HG03457 (cell line): Measurements from ENCODE around the gene B4GALNT2.
"Not testable (repeated sequence)": the region's sequence is repeated elsewhere in the genome, so short reads cannot be mapped to it uniquely, and the experiment has no call there.

ENCODE experiments used
- ATAC-seq: cut with Tn5 transposase; IDR thresholded peaks from one replicate; pipeline ENCODE4 v1.9.1; 2021; ENCODE audit warnings: moderate number of reproducible peaks; ENCODE audit not compliant: unreplicated experiment

B4GALNT2 gene

DNA sequence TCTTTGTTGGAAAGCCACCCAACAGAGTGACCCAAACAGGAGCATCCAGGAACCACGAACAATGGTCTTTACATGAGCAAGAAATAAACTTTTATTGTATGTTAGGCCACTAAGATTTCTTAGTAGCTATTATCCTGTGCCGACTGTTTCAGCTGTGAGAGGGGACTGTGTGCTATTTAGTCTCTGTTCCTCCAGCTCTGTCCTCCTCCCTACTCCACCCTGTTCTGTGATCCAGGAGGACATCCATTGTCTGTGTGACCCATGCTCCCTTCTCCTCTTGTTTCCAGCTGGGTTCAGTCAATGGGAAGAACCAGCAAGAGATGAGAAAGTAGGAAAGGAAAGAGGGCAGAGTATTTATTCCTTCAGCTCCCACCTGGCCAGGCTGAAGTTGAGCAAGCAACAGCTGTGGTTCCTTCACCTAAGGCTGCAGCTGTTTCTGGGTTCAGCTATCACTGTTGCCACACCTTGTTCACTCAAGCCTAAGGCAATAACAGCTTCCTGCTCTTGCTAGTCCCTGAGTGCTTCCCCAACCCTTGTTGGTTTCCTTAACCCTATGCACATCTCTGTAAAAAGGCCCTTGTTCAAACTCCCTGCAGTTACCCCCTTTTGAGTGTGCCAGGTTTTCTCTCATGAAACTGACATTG lies 14.9 kb upstream of the B4GALNT2 start:
- no peak for ATAC-seq

DNA sequence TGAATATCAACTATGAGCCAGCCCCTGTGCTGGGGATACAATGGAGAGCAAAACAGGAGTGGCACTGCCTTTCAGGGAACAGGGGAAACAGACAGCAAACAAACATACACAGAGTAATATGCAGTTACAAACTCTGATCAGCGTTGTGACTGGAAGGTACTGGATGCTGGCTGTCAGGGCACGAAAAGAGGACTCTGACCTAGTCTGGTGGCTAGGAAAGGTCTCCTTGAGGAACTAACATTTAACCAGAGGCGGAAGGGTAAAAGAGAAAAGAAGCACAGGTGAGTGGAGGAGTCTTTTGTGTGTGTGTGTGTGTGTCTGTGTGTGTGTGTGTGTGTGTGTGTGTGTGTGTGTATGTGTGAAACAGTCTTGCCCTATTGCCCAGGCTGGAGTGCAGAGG lies 12.4 kb upstream of the B4GALNT2 start:
- no peak for ATAC-seq

DNA sequence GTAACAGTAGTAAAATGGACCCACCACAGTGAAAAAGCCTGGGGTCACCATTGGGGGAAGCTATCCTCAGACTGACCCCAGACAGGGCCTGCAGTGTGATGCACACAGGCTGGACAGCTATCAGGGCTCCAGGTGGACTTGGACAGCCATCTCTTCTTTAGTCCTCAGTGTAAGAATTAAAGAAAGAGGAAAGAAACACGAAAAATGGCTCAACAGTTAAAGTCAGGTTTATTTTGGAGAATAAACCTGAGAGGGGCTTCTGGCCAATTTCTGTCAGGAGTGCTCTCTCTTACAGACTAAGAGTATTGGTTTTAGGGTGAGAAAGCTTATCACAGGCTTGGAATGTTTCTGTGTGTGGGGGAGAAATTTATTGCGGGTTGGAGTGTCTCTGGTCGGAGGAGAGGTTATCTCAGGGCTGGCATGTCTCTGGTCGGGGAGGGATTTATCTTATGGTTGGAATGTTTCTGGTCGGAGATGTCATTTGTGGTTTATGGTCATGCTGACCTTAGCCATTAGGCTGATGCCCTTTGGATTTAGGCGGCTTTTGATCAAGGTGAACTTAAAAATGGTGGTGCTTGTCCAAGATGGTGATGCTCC lies 10.8 kb upstream of the B4GALNT2 start:
- no peak for ATAC-seq

DNA sequence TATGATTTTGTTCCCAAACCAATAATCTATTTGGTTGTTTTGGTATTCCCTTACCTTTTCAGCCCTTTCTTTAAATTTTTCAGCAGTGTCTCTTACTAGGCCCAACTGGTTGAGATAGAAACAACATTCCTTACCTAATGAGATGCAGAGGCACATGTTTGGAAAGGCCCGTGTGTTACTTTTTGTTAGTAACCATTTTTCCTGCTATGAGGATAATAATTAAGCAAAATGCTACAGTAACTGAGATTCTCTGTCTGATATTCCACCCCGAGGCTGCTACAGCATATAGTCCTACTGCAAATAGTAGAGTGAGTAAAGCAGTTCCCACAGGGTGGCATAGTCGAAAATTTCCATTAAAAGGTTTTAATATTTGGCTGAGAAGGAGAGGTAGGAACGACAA lies 10.0 kb upstream of the B4GALNT2 start:
- ATAC-seq, result no peak

DNA sequence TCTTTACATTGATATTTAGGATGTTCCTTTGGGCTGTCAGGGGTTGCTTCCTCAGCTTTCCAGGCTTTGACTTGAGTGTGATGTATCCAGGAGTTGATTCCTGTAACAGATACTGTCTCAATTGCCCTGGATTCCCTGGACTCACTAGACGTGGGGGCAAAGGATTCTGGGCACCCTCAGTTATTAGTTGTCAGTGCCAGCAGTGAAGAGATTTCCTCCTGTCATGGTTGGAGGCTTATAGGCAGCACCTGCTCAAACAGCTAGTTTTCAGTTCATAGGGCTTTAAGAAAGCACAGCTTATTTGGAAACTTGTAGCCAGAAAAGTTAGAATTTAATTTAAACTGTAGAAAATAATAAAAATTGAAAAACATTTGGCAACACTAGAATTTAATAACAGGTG lies 9.5 kb upstream of the B4GALNT2 start:
- no peak for ATAC-seq

DNA sequence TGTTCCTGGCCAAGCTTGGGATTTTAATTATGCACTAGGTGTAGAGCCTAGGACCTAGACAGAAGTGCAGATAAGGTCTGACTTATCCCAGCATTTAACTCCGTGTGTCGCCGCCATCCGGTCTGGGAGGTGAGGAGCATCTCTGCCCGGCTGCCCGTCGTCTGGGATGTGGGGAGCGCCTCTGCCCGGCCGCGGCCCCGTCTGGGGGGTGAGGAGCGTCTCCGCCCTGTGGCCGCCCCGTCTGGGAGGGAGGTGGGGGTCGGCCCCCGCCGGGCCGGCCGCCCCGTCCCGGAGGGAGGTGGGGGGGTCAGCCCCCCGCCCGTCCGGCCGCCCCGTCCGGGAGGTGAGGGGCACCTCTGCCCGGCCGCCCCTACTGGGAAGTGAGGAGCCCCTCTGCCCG lies 7.1 kb upstream of the B4GALNT2 start:
- no peak for ATAC-seq

DNA sequence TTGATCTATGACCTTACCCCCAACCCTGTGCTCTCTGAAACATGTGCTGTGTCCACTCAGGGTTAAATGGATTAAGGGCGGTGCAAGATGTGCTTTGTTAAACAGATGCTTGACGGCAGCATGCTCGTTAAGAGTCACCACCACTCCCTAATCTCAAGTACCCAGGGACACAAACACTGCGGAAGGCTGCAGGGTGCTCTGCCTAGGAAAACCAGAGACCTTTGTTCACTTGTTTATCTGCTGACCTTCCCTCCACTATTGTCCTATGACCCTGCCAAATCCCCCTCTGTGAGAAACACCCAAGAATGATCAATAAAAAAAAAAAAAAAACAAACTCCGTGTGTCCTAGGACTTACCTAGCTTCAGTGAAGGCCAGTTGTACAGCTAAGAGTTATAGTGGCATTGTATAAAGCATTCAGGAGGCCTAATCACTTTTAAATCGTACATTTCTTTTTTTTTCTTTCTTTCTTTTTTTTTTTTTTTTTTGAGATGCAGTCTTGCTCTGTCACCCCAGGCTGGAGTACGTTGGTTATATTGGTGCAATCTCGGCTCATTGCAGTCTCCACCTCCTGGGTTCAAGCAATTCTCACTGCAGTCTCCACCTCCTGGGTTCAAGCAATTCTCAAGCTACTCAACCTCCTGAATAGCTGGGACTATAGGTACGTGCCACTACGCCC lies 6.2 kb upstream of the B4GALNT2 start:
- not testable (repeated sequence) for ATAC-seq

DNA sequence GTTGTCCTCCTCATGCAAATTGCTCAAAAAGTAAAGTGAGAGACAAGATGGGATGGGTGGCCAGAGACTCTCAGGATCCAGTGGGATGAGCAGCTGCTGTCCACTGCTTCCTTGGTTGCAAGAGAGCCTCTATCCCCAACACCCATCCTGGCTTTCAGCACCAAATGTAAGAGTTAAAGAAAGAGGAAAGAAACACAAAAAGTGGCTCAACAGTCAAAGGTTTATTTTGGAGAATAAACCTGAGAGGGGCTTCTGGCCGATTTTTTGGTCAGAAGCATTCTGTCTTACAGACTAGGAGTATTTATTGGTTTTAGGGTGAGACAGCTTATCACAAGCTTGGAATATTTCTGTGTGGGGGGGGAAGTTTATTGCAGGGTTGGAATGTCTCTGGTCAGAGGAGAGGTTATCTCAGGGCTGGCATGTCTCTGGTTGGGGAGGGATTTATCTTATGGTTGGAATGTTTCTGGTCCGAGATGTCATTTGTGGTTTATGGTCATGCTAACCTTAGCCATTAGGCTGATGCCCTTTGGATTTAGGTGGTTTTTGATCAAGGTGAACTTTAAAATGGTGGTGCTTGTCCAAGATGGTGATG lies 3.1 kb upstream of the B4GALNT2 start:
- ATAC-seq, result not testable (repeated sequence)

DNA sequence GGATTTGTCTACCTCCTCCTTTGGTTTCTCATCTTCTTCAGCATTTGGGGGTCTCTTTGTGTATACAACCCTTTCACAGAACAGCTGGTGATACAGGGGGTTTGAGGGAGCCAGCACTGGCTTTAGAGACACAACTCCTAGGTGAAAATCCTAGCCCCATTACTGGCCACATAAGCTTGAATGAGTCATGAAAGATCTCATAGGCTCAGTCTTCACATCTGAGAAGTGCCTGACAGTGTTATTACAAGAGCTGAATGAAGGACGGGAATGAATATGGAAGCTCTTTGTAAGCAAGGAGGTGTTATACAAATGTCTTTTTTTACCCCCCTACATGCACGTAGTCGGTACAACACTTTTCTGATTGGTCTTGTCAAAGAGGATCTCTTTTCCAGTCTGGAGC lies 1.7 kb upstream of the B4GALNT2 start:
- ATAC-seq, result no peak

DNA sequence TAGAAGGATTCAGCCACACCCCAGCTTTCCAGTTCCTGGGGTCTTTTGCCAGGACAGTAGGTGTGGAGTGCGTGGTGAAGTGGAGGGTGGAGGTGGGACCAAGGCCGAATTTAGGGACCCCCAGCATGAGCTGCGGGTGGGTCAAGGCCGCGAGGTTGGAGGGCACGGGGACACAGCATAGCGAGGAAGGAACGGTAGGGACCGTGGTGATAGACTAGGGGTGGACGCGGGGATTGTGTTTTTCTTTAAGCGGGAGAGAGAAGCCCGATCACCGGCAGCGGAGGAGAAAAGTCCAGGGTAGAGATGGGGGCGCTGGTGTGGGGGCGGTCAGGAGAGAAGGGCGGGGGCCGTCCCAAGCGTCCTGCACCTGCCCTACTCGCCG lies 261 bp upstream of the B4GALNT2 start:
- ATAC-seq, result no peak

DNA sequence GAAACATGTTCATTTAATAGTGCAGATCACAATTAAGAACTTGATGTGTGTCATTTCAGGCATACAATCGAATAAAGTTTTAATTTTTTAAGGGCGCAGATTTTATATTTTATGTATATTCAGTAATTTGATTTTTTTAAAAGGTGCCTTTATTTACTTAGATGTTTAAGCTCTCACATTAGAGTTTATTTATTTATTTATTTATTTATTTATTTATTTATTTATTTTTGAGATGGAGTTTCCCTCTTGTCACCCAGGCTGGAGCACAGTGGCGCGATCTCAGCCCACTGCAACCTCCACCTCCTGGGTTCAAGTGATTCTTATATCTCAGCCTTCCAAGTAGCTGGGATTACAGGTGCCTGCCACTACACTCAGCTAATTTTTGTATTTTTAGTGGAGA lies 3.8 kb downstream of the B4GALNT2 start:
- ATAC-seq, result no peak

DNA sequence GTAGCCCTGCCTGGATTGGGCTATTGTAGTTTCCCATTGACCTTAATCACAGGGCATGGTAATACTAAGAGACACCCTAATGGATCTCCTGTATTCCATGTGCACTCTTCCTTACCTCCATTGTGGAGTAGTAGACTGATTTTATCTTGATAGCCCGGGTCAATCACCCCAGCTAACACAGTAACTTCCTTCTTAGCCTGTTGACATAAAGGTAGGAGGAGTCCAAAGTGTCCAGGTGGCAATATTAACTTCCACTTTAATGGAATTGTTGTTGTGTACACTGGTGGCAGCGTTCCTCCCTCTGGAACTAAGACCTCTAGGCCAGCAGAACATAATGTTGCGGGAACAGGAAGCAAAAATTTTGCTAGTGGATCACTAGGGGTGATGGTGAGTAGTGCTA lies 13.1 kb downstream of the B4GALNT2 start:
- not testable (repeated sequence) for ATAC-seq

DNA sequence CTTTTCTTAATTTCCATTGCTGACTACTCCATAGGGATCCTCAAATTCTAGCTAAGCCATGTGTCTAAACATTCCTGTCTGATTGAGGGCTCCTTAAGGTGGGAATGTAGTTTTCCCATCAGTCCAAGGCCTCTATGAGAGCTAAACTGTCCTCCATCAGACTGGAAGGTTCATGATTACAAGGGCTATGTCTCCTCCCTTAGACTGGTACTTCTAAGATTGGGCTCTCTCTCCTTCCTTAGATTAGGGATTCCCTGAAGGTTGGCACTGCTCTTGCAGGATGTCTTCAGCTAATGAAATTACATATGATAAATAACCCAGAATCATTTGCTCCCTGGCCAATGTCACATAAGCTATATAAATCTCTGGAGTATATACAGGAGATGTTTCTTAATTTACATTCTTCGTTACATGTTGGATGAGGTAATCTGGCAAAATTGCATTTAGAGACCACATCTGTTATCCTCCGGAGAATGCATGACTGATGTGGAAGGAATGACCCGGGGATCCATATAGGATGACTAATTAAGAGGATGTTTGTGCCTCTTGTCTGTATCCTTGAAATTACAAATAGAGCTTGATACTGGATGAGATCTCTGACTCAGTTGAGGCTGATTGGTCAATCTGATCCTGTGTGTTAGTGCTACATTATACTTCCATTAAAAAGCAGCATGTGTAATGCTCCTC lies 14.2 kb downstream of the B4GALNT2 start:
- ATAC-seq, result no peak

DNA sequence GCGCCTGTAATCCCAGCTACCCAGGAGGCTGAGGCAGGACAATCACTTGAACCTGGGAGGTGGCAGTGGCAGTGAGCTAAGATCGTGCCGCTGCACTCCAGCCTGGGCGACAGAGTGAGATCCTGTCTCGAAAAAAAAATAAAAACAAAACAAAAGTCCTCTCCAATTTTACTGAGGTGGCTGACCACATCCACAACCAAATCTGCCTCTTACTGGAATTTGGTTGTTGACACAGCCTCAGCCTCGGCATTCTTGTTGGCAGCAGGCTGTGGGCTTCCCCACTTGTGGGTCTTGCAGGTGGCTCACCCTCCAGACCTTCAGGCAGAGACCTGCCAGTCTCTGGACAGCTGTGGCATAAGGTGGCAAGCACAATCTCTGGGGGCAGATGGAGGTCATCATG lies 15.6 kb downstream of the B4GALNT2 start:
- no peak for ATAC-seq

DNA sequence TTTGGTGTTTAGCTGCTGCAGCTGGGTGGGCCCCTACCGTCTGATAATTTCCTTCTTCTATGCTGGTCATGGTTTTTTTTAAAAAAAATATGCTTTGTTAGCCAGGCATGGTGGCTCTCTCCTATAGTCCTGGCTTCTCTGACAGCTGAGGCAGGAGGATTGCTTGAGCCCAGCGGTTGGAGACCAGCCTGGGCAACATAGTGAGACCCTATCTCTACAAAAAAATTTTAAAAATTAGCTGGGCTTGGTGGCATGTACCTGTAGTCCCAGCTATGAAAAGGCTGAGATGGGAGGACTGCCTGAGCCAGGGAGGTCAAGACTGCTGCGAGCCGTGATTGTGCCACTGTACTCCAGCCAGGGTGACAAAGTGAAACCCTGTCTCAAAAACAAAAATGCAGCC lies 19.4 kb downstream of the B4GALNT2 start:
- ATAC-seq, result no peak

DNA sequence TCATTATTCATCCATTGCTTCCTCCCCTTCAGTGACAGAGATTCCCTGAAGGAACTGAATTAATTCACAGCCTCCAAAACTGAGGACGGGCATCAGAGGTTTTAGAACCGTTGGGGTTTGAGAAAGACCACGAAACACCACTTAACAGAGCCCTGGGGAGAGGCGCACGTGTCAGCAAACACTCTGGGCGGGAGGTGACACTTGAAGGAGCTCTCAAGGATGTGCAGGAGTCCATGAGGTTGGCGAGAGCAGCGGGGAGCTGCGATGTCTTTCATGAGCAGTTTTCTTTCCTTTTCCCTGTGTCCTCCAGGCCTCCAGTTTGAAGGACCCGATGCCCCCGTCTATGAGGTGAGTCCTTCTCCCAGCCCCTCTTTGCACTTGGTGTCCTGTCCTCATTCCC lies 23.7 kb downstream of the B4GALNT2 start:
- ATAC-seq, result no peak

DNA sequence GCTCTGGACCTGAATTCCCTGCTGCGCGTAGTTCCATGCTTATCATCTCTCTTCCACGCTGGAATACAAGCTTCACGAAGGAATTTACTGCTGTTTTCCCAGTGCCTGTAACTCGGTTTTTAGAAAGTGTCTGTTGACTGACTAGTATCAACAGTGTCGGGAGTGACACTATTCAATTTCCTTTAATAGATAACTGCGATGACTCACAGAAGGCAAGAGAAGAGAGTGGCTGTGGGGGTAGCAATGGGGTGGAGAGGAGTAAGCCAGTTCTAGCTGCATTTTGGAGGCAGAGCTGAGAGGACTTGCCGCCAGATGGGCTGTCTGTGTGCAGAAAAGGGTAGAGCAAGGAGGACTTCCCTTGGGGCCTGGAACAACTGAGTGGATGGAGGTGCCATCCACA lies 25.2 kb downstream of the B4GALNT2 start:
- no peak for ATAC-seq

DNA sequence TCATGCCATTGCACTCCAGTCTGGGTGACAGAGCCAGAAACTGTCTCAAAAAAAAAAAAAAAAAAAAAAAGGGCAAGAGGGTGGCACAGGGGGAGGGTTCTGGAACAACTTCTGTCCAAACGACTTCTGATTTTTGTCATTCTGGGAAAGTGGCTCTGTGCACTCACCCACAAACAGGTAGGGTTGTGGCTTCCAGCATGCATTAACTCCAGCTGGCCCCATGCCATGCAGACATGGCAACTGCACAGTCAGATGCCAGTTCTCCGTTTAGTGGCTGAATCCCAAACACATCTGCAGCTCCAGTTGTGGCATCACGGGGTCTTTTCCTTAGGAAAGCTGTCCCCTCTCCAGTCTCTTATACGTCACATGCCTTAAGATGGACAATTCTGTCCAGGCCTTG lies 30.3 kb downstream of the B4GALNT2 start:
- no peak for ATAC-seq

DNA sequence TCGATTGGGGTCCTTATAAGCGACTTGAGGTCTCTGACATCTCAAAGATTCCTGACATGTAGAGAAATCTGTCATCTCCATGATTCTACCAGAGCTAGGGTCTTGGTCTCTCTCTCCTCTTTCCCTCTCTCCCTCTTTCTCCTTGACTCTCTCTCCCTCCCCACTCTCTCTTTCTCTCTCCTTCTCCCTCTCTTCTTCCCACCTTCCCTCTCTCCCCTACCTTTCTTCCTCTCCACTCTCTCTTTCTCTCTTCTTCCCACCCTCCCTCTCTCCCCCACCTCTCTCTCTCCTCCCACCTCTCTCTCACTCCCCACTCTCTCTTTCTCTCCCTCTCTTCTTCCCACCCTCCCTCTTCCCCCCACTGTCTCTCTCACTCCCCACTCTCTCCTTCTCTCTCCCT lies 32.6 kb downstream of the B4GALNT2 start:
- ATAC-seq, result no peak

DNA sequence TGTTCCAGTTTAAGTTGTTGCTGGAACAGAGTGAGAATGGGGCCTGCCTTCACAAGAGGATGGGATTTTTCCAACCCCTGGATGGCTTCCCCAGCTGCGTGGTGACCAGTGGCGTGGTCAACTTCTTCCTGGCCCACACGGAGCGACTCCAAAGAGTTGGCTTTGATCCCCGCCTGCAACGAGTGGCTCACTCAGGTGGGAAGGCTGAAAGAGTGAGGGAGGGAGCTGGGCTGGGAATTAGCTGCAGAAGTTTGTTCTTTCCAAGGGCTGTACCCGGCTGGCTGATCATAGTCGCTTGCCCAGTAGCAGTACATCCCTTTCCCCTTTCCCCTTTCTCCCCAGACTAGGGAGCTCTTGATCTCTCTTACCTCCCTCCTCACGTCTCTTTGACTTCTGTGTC lies 36.1 kb downstream of the B4GALNT2 start:
- no peak for ATAC-seq

DNA sequence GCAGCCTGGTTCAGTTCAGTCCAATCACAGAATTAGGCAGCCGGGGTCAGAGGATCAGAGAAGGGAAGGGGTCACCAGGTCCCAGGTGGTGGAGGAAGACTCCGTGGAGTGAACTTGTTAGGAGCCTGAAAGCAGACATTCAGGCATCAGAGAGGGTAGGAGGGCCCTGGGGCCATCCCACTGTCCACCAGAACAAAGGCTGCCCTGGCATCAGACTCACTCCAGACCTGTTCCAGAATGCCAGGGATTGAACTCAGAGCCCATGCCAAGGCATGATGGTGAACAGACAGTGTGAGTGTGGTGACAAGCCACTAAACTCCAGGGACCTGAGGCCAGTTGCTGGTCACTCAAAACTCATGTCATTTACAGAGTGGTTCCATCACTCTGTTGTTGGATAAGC lies 37.6 kb downstream of the B4GALNT2 start:
- ATAC-seq, result no peak

DNA sequence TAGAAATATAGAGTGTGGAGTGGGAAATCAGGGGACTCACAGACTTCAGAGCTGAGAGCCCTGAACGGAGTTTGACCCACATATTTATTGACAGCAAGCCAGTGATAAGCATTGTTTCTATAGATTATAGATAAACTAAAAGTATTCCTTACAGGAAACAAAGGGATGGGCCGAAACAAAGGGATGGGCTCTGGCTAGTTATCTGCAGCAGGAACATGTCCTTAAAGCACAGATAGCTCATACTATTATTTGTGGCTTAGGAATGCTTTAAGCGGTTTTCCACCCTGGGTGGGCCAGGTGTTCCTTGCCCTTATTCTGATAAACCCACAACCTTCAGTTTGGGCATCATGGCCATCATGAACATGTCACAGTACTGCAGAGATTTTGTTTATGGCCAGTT lies 38.1 kb downstream of the B4GALNT2 start:
- not testable (repeated sequence) for ATAC-seq
